Upper lobe of left lung (tissue), 6 donors: Measurements from ENCODE around the gene ARHGEF3. TPM values are rescaled to one million over a fixed set of nuclear protein-coding genes. Genes with fewer than 3 reads are reported as not detected.

ENCODE experiments used
- ATAC-seq, 2 donors: fragments of 200-7000 bp; cut with Tn5 transposase; one replicate each; pipeline ENCODE4 v1.9.1; 2022; ENCODE audit warnings: mild to moderate bottlenecking in 2 of 2, moderate library complexity in 2 of 2; ENCODE audit not compliant: low FRiP score in 2 of 2
- DNase-seq, 2 donors: peaks; one replicate each; pipeline ENCODE4 v3.0.0-alpha.2; 2019 to 2020
- H3K27ac ChIP-seq, 4 donors: fragments of 200-600 bp; sonication (generic); one replicate each; pipeline ENCODE4 v1.5.1; 2016 to 2019
- H3K27me3 ChIP-seq, 4 donors: fragments of 200-600 bp; sonication (generic); one replicate each; pipeline ENCODE4 v1.5.1; 2017 to 2019
- H3K36me3 ChIP-seq, 4 donors: fragments of 200-600 bp; sonication (generic); one replicate each; pipeline ENCODE4 v1.5.1; 2016 to 2019
- H3K4me1 ChIP-seq, 4 donors: fragments of 200-600 bp; sonication (generic); one replicate each; pipeline ENCODE4 v1.5.1; 2018 to 2019
- H3K4me3 ChIP-seq, 4 donors: fragments of 200-600 bp; sonication (generic); one replicate each; pipeline ENCODE4 v1.5.1; 2017 to 2019; ENCODE audit warnings: mild to moderate bottlenecking in 2 of 4, moderate library complexity in 1 of 4
- H3K9me3 ChIP-seq, 4 donors: fragments of 200-600 bp; sonication (generic); one replicate each; pipeline ENCODE4 v1.5.1; 2018 to 2019
- CTCF ChIP-seq, 6 experiments: fragments of 450-650 bp in 4 of 6; fragments of 200-600 bp in 2 of 6; sonication (generic) in 2 of 6; IDR thresholded peaks; one replicate each; pipeline ENCODE4 v1.5.1; 2016 to 2019; ENCODE audit warnings: antibody characterized with exemption in 6 of 6
- EP300 ChIP-seq, 4 donors: sonication (generic); formaldehyde crosslinking; IDR thresholded peaks; one replicate each; pipeline ENCODE4 v1.5.1; 2017; ENCODE audit warnings: antibody characterized with exemption in 4 of 4, control low read depth in 2 of 4
- POLR2A ChIP-seq, 4 donors: fragments of 450-650 bp; IDR thresholded peaks; one replicate each; pipeline ENCODE4 v1.5.1; 2016 to 2017; ENCODE audit warnings: antibody characterized with exemption in 4 of 4, mild to moderate bottlenecking in 2 of 4
- POLR2AphosphoS5 ChIP-seq, 2 donors: sonication (generic); formaldehyde crosslinking; IDR thresholded peaks; one replicate each; pipeline ENCODE4 v1.5.1; 2017; ENCODE audit warnings: antibody characterized with exemption in 2 of 2
- WGBS, 2 donors: methylation state at CpG; one replicate each; pipeline ENCODE4 v1.1.5; 2017 to 2018; 5-methylcytosine and 5-hydroxymethylcytosine counted together
- total RNA-seq, 6 donors: library from RNA; depleted of rRNA in 4 of 6; stranded (reverse); fragments of >200 nt in 4 of 6; gene quantifications; one replicate each; pipeline versions ENCODE4 v1.1.0 to v1.2.1, GENCODE V29; 2016 to 2021
- donor health status: DM: no; HTN: no; CAD: no; lungs with moderate emphysema.
- donor health status: DM: no; HTN: yes; CAD: no; lungs with severe emphysema.

The ARHGEF3 gene
- total RNA-seq, 6 donors from 2014 or later = 26.6 to 38.9 (median 30.0) TPM

- Histone ChIP-seq H3K27me3 (no peaks in the 10 kb centered on the region), H3K9me3 (no peaks in the 10 kb centered on the region), H3K27ac (no peak overlapping the region), H3K4me1 (peaks cover 0 to 11% (median 2%) of the 10 kb centered on the region in 4 donors), H3K4me3 (no peak overlapping the region), H3K36me3 (no peaks in the 10 kb centered on the region)
- no peak for DNase-seq
- ATAC-seq = no peak
- no peak for TF ChIP-seq CTCF (IDR thresholded peaks at IDR 0.05)
- no peak for TF ChIP-seq EP300 (IDR thresholded peaks at IDR 0.05)
- no peak for TF ChIP-seq POLR2AphosphoS5 (IDR thresholded peaks at IDR 0.05)
- no peak for TF ChIP-seq POLR2A (IDR thresholded peaks at IDR 0.05)
Measured at GRCh38 chr3:56823421-56823926, 21.7 kb upstream of the ARHGEF3 start.

GRCh38 chr3:56822501-56822900 lies 20.8 kb upstream of the ARHGEF3 start:
- TF ChIP-seq POLR2A (IDR thresholded peaks at IDR 0.05) = no peak
- no peak for TF ChIP-seq POLR2AphosphoS5 (IDR thresholded peaks at IDR 0.05)
- no peak for TF ChIP-seq CTCF (IDR thresholded peaks at IDR 0.05)
- TF ChIP-seq EP300 (IDR thresholded peaks at IDR 0.05) = no peak
- WGBS, 2 donors = 75 to 87% methylated on average over 7 of the region's 7 CpGs
- no peaks in the 10 kb centered on the region for H3K27me3 ChIP-seq
- ATAC-seq = no peak
- peaks cover 0 to 11% (median 2%) of the 10 kb centered on the region in 4 donors for H3K4me1 ChIP-seq
- H3K9me3 ChIP-seq = no peaks in the 10 kb centered on the region
- H3K4me3 ChIP-seq = no peak overlapping the region
- H3K27ac ChIP-seq = no peak overlapping the region
- no peaks in the 10 kb centered on the region for H3K36me3 ChIP-seq
- DNase-seq = peak in 1 of 2 donors; percentile 53

GRCh38 chr3:56819016-56819809 lies 17.5 kb upstream of the ARHGEF3 start:
- H3K4me3 ChIP-seq = no peak overlapping the region
- DNase-seq = no peak
- peaks cover 0 to 8% (median 2%) of the 10 kb centered on the region in 4 donors for H3K4me1 ChIP-seq
- H3K36me3 ChIP-seq = no peaks in the 10 kb centered on the region
- H3K27me3 ChIP-seq = no peaks in the 10 kb centered on the region
- 74 to 94% methylated on average over 2 of the region's 2 CpGs for WGBS, 2 donors
- H3K27ac ChIP-seq = no peak overlapping the region
- ATAC-seq = no peak
- no peak for TF ChIP-seq POLR2A (IDR thresholded peaks at IDR 0.05)
- H3K9me3 ChIP-seq = no peaks in the 10 kb centered on the region

- WGBS, 2 donors = 75 to 85% methylated on average over 6 of the region's 6 CpGs
- no peak for ATAC-seq
- no peak overlapping the region for H3K4me3 ChIP-seq
Measured at GRCh38 chr3:56818156-56818985, 16.6 kb upstream of the ARHGEF3 start.

More at GRCh38 chr3:56818156-56818985, 16.6 kb upstream of the ARHGEF3 start:
- Histone ChIP-seq H3K27ac (no peak overlapping the region), H3K4me1 (peaks cover 0 to 4% (median 2%) of the 10 kb centered on the region in 4 donors), H3K36me3 (no peaks in the 10 kb centered on the region), H3K9me3 (no peaks in the 10 kb centered on the region), H3K27me3 (no peaks in the 10 kb centered on the region)
- no peak for TF ChIP-seq EP300 (IDR thresholded peaks at IDR 0.05)
- no peak for TF ChIP-seq POLR2AphosphoS5 (IDR thresholded peaks at IDR 0.05)
- no peak for TF ChIP-seq POLR2A (IDR thresholded peaks at IDR 0.05)
- no peak for TF ChIP-seq CTCF (IDR thresholded peaks at IDR 0.05)
- no peak for DNase-seq
